IgD-negative memory B cell (primary cell): ENCODE measurements around the gene SEC22A. TPM values are rescaled to one million over a fixed set of nuclear protein-coding genes. Genes with fewer than 3 reads are reported as not detected.
"Not testable (repeated sequence)": the region's sequence is repeated elsewhere in the genome, so short reads cannot be mapped to it uniquely, and the experiment has no call there.

Source experiments
- H3K27ac Mint-ChIP-seq, 3 donors: one replicate each; pipeline ENCODE4 v1.8.0; 2020 to 2022; ENCODE audit warnings: mild to moderate bottlenecking in 3 of 3, mixed read lengths in 3 of 3, moderate library complexity in 1 of 3
- H3K27me3 Mint-ChIP-seq: one replicate; pipeline ENCODE4 v1.8.0; 2021; ENCODE audit warnings: mixed read lengths
- H3K36me3 Mint-ChIP-seq: one replicate; pipeline ENCODE4 v1.8.0; 2020; ENCODE audit warnings: mild to moderate bottlenecking, mixed read lengths
- H3K4me1 Mint-ChIP-seq, 3 donors: one replicate each; pipeline ENCODE4 v1.8.0; 2020 to 2022; ENCODE audit warnings: mixed read lengths in 3 of 3, mild to moderate bottlenecking in 1 of 3
- H3K4me3 Mint-ChIP-seq, 4 donors: one replicate each; pipeline ENCODE4 v1.8.0; 2020 to 2022; ENCODE audit warnings: mild to moderate bottlenecking in 4 of 4, mixed read lengths in 4 of 4, moderate library complexity in 3 of 4
- H3K9me3 Mint-ChIP-seq, 3 donors: one replicate each; pipeline ENCODE4 v1.8.0; 2020 to 2021; ENCODE audit warnings: mixed read lengths in 3 of 3, mild to moderate bottlenecking in 1 of 3
- polyA plus RNA-seq: library from polyadenylated mRNA; unstranded; fragments of 300-500 nt; fragmentation: Illumina TruSeq; gene quantifications from one replicate; pipeline ENCODE4 v1.2.3, GENCODE V29; 2021

SEC22A gene
- polyA plus RNA-seq, 1 donor from 2014 or later = 10.9 TPM

GRCh38 chr3:123221369-123221768 is 19.6 kb downstream of the SEC22A start:
- not testable (repeated sequence) for H3K9me3 Mint-ChIP-seq, H3K4me3 Mint-ChIP-seq, H3K27me3 Mint-ChIP-seq, H3K4me1 Mint-ChIP-seq, H3K27ac Mint-ChIP-seq
- H3K36me3 Mint-ChIP-seq = peaks cover 26% of the 10 kb centered on the region

GRCh38 chr3:123225016-123225415 is 23.3 kb downstream of the SEC22A start:
- no peak overlapping the region for H3K27ac Mint-ChIP-seq
- peaks cover 0 to 5% (median 0%) of the 10 kb centered on the region in 3 donors for H3K4me1 Mint-ChIP-seq
- peaks cover 36% of the 10 kb centered on the region for H3K36me3 Mint-ChIP-seq
- peaks cover 3 to 16% (median 5%) of the 10 kb centered on the region in 3 donors for H3K9me3 Mint-ChIP-seq
- H3K27me3 Mint-ChIP-seq = no peaks in the 10 kb centered on the region
- H3K4me3 Mint-ChIP-seq = no peak overlapping the region

GRCh38 chr3:123226549-123226948 is 24.8 kb downstream of the SEC22A start:
- no peak overlapping the region for H3K4me3 Mint-ChIP-seq
- no peak overlapping the region for H3K27ac Mint-ChIP-seq
- peaks cover 0 to 5% (median 0%) of the 10 kb centered on the region in 3 donors for H3K4me1 Mint-ChIP-seq
- no peaks in the 10 kb centered on the region for H3K27me3 Mint-ChIP-seq
- H3K36me3 Mint-ChIP-seq = peaks cover 40% of the 10 kb centered on the region
- peaks cover 3 to 16% (median 9%) of the 10 kb centered on the region in 3 donors for H3K9me3 Mint-ChIP-seq

- H3K4me3 Mint-ChIP-seq = no peak overlapping the region
- H3K4me1 Mint-ChIP-seq = no peaks in the 10 kb centered on the region
- H3K27me3 Mint-ChIP-seq = no peaks in the 10 kb centered on the region
- H3K36me3 Mint-ChIP-seq = peaks cover 31% of the 10 kb centered on the region
- no peak overlapping the region for H3K27ac Mint-ChIP-seq
- peaks cover 3 to 16% (median 9%) of the 10 kb centered on the region in 3 donors for H3K9me3 Mint-ChIP-seq
Observed at GRCh38 chr3:123229145-123229544, 27.4 kb downstream of the SEC22A start.

GRCh38 chr3:123236902-123237301 is 35.2 kb downstream of the SEC22A start:
- Mint-ChIP-seq H3K4me1 (no peaks in the 10 kb centered on the region), H3K4me3 (no peak overlapping the region), H3K36me3 (peaks cover 6% of the 10 kb centered on the region), H3K27me3 (no peaks in the 10 kb centered on the region), H3K27ac (no peak overlapping the region), H3K9me3 (no peaks in the 10 kb centered on the region)

GRCh38 chr3:123239186-123239585 is 37.4 kb downstream of the SEC22A start:
- not testable (repeated sequence) for H3K36me3 Mint-ChIP-seq, H3K4me3 Mint-ChIP-seq, H3K4me1 Mint-ChIP-seq, H3K27me3 Mint-ChIP-seq, H3K27ac Mint-ChIP-seq, H3K9me3 Mint-ChIP-seq

GRCh38 chr3:123239756-123240155 is 38.0 kb downstream of the SEC22A start:
- Mint-ChIP-seq H3K9me3 (no peaks in the 10 kb centered on the region), H3K27me3 (no peaks in the 10 kb centered on the region), H3K4me3 (no peak overlapping the region), H3K27ac (peak overlapping the region in 1 of 3 donors; percentile 69), H3K4me1 (no peaks in the 10 kb centered on the region), H3K36me3 (peaks cover 9% of the 10 kb centered on the region)

GRCh38 chr3:123244128-123244527 is 42.4 kb downstream of the SEC22A start:
- Mint-ChIP-seq H3K4me1 (no peaks in the 10 kb centered on the region), H3K9me3 (no peaks in the 10 kb centered on the region), H3K27ac (no peak overlapping the region), H3K27me3 (no peaks in the 10 kb centered on the region), H3K4me3 (no peak overlapping the region), H3K36me3 (peaks cover 7% of the 10 kb centered on the region)

- Mint-ChIP-seq H3K4me3 (no peak overlapping the region), H3K4me1 (no peaks in the 10 kb centered on the region), H3K36me3 (peaks cover 7% of the 10 kb centered on the region), H3K9me3 (no peaks in the 10 kb centered on the region), H3K27me3 (no peaks in the 10 kb centered on the region), H3K27ac (no peak overlapping the region)
Observed at GRCh38 chr3:123246866-123247265, 45.1 kb downstream of the SEC22A start.

GRCh38 chr3:123256256-123256655 is 54.5 kb downstream of the SEC22A start:
- peaks cover 3% of the 10 kb centered on the region for H3K36me3 Mint-ChIP-seq
- H3K4me3 Mint-ChIP-seq = no peak overlapping the region
- peaks cover 0 to 6% (median 3%) of the 10 kb centered on the region in 3 donors for H3K4me1 Mint-ChIP-seq
- H3K27ac Mint-ChIP-seq = no peak overlapping the region
- no peaks in the 10 kb centered on the region for H3K9me3 Mint-ChIP-seq
- no peaks in the 10 kb centered on the region for H3K27me3 Mint-ChIP-seq

- H3K9me3 Mint-ChIP-seq = no peaks in the 10 kb centered on the region
- H3K4me1 Mint-ChIP-seq = peaks cover 0 to 6% (median 2%) of the 10 kb centered on the region in 3 donors
- H3K27me3 Mint-ChIP-seq = no peaks in the 10 kb centered on the region
- no peak overlapping the region for H3K27ac Mint-ChIP-seq
- peaks cover 3% of the 10 kb centered on the region for H3K36me3 Mint-ChIP-seq
- H3K4me3 Mint-ChIP-seq = no peak overlapping the region
Observed at GRCh38 chr3:123258359-123258758, 56.6 kb downstream of the SEC22A start.

- Mint-ChIP-seq H3K36me3 (peaks cover 3% of the 10 kb centered on the region), H3K9me3 (no peaks in the 10 kb centered on the region), H3K4me3 (no peak overlapping the region), H3K27me3 (no peaks in the 10 kb centered on the region), H3K4me1 (peaks cover 0 to 6% (median 2%) of the 10 kb centered on the region in 3 donors), H3K27ac (no peak overlapping the region)
Observed at GRCh38 chr3:123258811-123259420, 57.2 kb downstream of the SEC22A start.

GRCh38 chr3:123261666-123262065 is 59.9 kb downstream of the SEC22A start:
- Mint-ChIP-seq H3K4me1 (peaks cover 0 to 6% (median 4%) of the 10 kb centered on the region in 3 donors), H3K4me3 (no peak overlapping the region), H3K27me3 (no peaks in the 10 kb centered on the region), H3K9me3 (peaks cover 0 to 1% (median 0%) of the 10 kb centered on the region in 3 donors), H3K36me3 (peaks cover 12% of the 10 kb centered on the region), H3K27ac (no peak overlapping the region)

GRCh38 chr3:123262226-123262625 is 60.5 kb downstream of the SEC22A start:
- Mint-ChIP-seq H3K4me3 (no peak overlapping the region), H3K9me3 (peaks cover 0 to 1% (median 0%) of the 10 kb centered on the region in 3 donors), H3K27ac (no peak overlapping the region), H3K27me3 (no peaks in the 10 kb centered on the region), H3K4me1 (peaks cover 0 to 6% (median 4%) of the 10 kb centered on the region in 3 donors), H3K36me3 (peaks cover 15% of the 10 kb centered on the region)

- Mint-ChIP-seq H3K9me3 (peaks cover 0 to 1% (median 0%) of the 10 kb centered on the region in 3 donors), H3K27ac (no peak overlapping the region), H3K36me3 (peaks cover 17% of the 10 kb centered on the region), H3K27me3 (no peaks in the 10 kb centered on the region), H3K4me1 (peaks cover 0 to 6% (median 4%) of the 10 kb centered on the region in 3 donors), H3K4me3 (no peak overlapping the region)
Observed at GRCh38 chr3:123262868-123263267, 61.1 kb downstream of the SEC22A start.

- peaks cover 17% of the 10 kb centered on the region for H3K36me3 Mint-ChIP-seq
- H3K9me3 Mint-ChIP-seq = peaks cover 0 to 1% (median 0%) of the 10 kb centered on the region in 3 donors
- H3K27me3 Mint-ChIP-seq = no peaks in the 10 kb centered on the region
- H3K4me1 Mint-ChIP-seq = peaks cover 0 to 2% (median 1%) of the 10 kb centered on the region in 3 donors
- no peak overlapping the region for H3K4me3 Mint-ChIP-seq
- no peak overlapping the region for H3K27ac Mint-ChIP-seq
Observed at GRCh38 chr3:123263941-123264340, 62.2 kb downstream of the SEC22A start.
